Measurements from ENCODE around the gene GPSM1.

Gene GPSM1

GRCh38 chr9:136295542-136296433 lies 31.6 kb upstream of the GPSM1 start:
- no peak for TF ChIP-seq CTCF (conservative IDR thresholded peaks at IDR 0.05; ENCODE audit: control insufficient read depth, insufficient read depth, low read depth, low read length)
- H3K4me3 ChIP-seq (ENCODE audit: control insufficient read depth, low read depth, low read length): no peak overlapping the region
- DNase-seq (ENCODE audit: low read depth): no peak

- TF ChIP-seq CTCF (conservative IDR thresholded peaks at IDR 0.05; ENCODE audit: control insufficient read depth, insufficient read depth, low read depth, low read length): no peak
- no peak overlapping the region for H3K4me3 ChIP-seq (ENCODE audit: control insufficient read depth, low read depth, low read length)
- no peak for DNase-seq (ENCODE audit: low read depth)
These were observed 30.8 kb upstream of the GPSM1 start for GRCh38 chr9:136296434-136297015.

- H3K4me3 ChIP-seq (ENCODE audit: control insufficient read depth, low read depth, low read length): no peak overlapping the region
- TF ChIP-seq CTCF (conservative IDR thresholded peaks at IDR 0.05; ENCODE audit: control insufficient read depth, insufficient read depth, low read depth, low read length): no peak
- DNase-seq (ENCODE audit: low read depth): no peak
These were observed 30.2 kb upstream of the GPSM1 start for GRCh38 chr9:136297016-136297691.

- no peak overlapping the region for H3K4me3 ChIP-seq (ENCODE audit: control insufficient read depth, low read depth, low read length)
- no peak for DNase-seq (ENCODE audit: low read depth)
- TF ChIP-seq CTCF (conservative IDR thresholded peaks at IDR 0.05; ENCODE audit: control insufficient read depth, insufficient read depth, low read depth, low read length): no peak
These were observed 29.3 kb upstream of the GPSM1 start for GRCh38 chr9:136297766-136298735.

GRCh38 chr9:136299116-136299515 lies 28.2 kb upstream of the GPSM1 start:
- no peak overlapping the region for H3K4me3 ChIP-seq (ENCODE audit: control insufficient read depth, low read depth, low read length)
- DNase-seq (ENCODE audit: low read depth): no peak
- TF ChIP-seq CTCF (conservative IDR thresholded peaks at IDR 0.05; ENCODE audit: control insufficient read depth, insufficient read depth, low read depth, low read length): no peak

GRCh38 chr9:136299541-136299940 lies 27.8 kb upstream of the GPSM1 start:
- DNase-seq (ENCODE audit: low read depth): no peak
- TF ChIP-seq CTCF (conservative IDR thresholded peaks at IDR 0.05; ENCODE audit: control insufficient read depth, insufficient read depth, low read depth, low read length): no peak
- H3K4me3 ChIP-seq (ENCODE audit: control insufficient read depth, low read depth, low read length): no peak overlapping the region

Measured in fibroblast of mammary gland (primary cell).